Transverse colon (tissue), 4 donors: ENCODE measurements around the gene HEYL. TPM values are rescaled to one million over a fixed set of nuclear protein-coding genes. Genes with fewer than 3 reads are reported as not detected.
A peak's percentile ranks its signal among the peaks of the same experiment; 100 is the strongest.

Experiments
- DNase-seq: peaks from one replicate; pipeline ENCODE4 v3.0.0-alpha.2; 2019
- H3K27ac ChIP-seq, 4 donors: fragments of 200-600 bp; sonication (generic); 2 replicates each; pipeline ENCODE4 v1.5.1; 2016 to 2018; ENCODE audit warnings: inconsistent platforms in 4 of 4
- H3K27me3 ChIP-seq: fragments of 200-600 bp; sonication (generic); 2 replicates; pipeline ENCODE4 v1.5.1; 2017; ENCODE audit warnings: inconsistent platforms
- H3K36me3 ChIP-seq, 4 donors: fragments of 200-600 bp; sonication (generic); 2 replicates each; pipeline ENCODE4 v1.5.1; 2017 to 2019; ENCODE audit warnings: inconsistent platforms in 4 of 4
- H3K4me1 ChIP-seq, 4 donors: fragments of 200-600 bp; sonication (generic); 2 replicates each; pipeline ENCODE4 v1.5.1; 2017 to 2020; ENCODE audit warnings: inconsistent platforms in 4 of 4
- H3K4me3 ChIP-seq, 4 donors: fragments of 200-600 bp; sonication (generic); 1 replicate in 1 of 4; 2 replicates in 3 of 4; pipeline versions ENCODE4 v1.5.1 to v1.6.1; 2017 to 2019; ENCODE audit warnings: inconsistent platforms in 4 of 4
- H3K9me3 ChIP-seq, 2 donors: fragments of 200-600 bp; sonication (generic); 2 replicates each; pipeline ENCODE4 v1.5.1; 2017 to 2019; ENCODE audit warnings: inconsistent platforms in 2 of 2
- EP300 ChIP-seq: sonication (generic); formaldehyde crosslinking; IDR thresholded peaks from one replicate; pipeline ENCODE4 v1.6.1; 2017; ENCODE audit warnings: antibody characterized with exemption, low read depth
- POLR2A ChIP-seq: fragments of 450-650 bp; IDR thresholded peaks from one replicate; pipeline ENCODE4 v1.6.1; 2016; ENCODE audit warnings: antibody characterized with exemption, mild to moderate bottlenecking, moderate library complexity
- POLR2AphosphoS5 ChIP-seq, 3 donors: sonication (generic); formaldehyde crosslinking; IDR thresholded peaks; one replicate each; pipeline ENCODE4 v1.6.1; 2016; ENCODE audit warnings: antibody characterized with exemption in 3 of 3
- WGBS, 2 donors: methylation state at CpG; one replicate each; pipeline ENCODE4 v1.1.5; 2018; ENCODE audit warnings: low coverage in 1 of 2; 5-methylcytosine and 5-hydroxymethylcytosine counted together
- in situ Hi-C, 4 donors: fragments of 200-750 bp; cut with MboI; loops; one replicate each; pipeline versions ENCODE4 v1.15.0 to v1.15.1; 2017; ENCODE audit warnings: low sequenced_read_pairs in 3 of 4, low pct_ligation_motif_present in 1 of 4, low pct_unique_long_range_greater_than_20kb in 1 of 4
- intact Hi-C: fragments of 100-400 bp; cut with DNase I; formaldehyde crosslinking; loops from one replicate; pipeline ENCODE4 v1.15.1; 2023; ENCODE audit warnings: low total_unique reads
- total RNA-seq, 4 donors: library from RNA; depleted of rRNA; stranded (reverse); fragments of >200 nt; gene quantifications; one replicate each; pipeline ENCODE4 v1.1.0, GENCODE V29; 2016
- TF ChIP-seq, protein P1 (sequence below), 5 experiments: fragments of 200-600 bp in 3 of 5; fragments of 450-650 bp in 2 of 5; sonication (generic) in 3 of 5; IDR thresholded peaks; 1 replicate in 2 of 5; 2 replicates in 3 of 5; pipeline ENCODE4 v1.5.1; 2016 to 2017; ENCODE audit warnings: antibody characterized with exemption in 5 of 5, inconsistent platforms in 3 of 5, mild to moderate bottlenecking in 2 of 5, moderate library complexity in 1 of 5

The HEYL gene
- total RNA-seq, 4 donors from 2014 or later: 1.2 to 12.1 (median 2.5) TPM

DNA sequence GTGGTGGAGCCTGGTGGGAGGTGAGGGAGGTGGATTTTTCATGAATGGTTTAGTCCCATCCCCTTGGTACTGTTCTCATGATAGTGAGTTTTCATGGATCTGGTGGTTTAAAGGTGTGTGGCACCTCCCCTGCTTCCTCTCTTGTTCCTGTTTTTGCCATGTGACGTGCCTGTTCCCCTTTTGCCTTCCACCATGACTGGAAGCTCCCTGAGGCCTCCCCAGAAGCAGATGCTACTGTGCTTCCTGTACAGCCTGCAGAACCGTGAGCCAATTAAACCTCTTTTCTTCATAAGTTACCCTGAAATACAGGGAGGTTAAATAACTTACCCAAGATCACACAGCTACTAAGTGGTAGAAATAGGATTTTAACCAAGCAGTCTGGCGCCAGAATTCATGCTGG, 4.3 kb upstream of the HEYL start:
- no peak for DNase-seq
- H3K4me3 ChIP-seq: no peak overlapping the region
- H3K27me3 ChIP-seq: peaks cover 19% of the 10 kb centered on the region
- 75 to 83% methylated on average over 3 of the region's 3 CpGs for WGBS, 2 donors
- TF ChIP-seq EP300 (no peak), POLR2AphosphoS5 (IDR thresholded peaks at IDR 0.05) (no peak), POLR2A (no peak)
- TF ChIP-seq, protein P1, sequence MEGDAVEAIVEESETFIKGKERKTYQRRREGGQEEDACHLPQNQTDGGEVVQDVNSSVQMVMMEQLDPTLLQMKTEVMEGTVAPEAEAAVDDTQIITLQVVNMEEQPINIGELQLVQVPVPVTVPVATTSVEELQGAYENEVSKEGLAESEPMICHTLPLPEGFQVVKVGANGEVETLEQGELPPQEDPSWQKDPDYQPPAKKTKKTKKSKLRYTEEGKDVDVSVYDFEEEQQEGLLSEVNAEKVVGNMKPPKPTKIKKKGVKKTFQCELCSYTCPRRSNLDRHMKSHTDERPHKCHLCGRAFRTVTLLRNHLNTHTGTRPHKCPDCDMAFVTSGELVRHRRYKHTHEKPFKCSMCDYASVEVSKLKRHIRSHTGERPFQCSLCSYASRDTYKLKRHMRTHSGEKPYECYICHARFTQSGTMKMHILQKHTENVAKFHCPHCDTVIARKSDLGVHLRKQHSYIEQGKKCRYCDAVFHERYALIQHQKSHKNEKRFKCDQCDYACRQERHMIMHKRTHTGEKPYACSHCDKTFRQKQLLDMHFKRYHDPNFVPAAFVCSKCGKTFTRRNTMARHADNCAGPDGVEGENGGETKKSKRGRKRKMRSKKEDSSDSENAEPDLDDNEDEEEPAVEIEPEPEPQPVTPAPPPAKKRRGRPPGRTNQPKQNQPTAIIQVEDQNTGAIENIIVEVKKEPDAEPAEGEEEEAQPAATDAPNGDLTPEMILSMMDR (IDR thresholded peaks at IDR 0.05): no peak
- no peak overlapping the region for H3K27ac ChIP-seq
- in situ Hi-C loops (no loop called here), intact Hi-C loops (no loop called here)
- H3K4me1 ChIP-seq: peaks cover 0 to 10% (median 0%) of the 10 kb centered on the region in 4 donors
- H3K9me3 ChIP-seq: no peaks in the 10 kb centered on the region
- H3K36me3 ChIP-seq: no peaks in the 10 kb centered on the region

DNA sequence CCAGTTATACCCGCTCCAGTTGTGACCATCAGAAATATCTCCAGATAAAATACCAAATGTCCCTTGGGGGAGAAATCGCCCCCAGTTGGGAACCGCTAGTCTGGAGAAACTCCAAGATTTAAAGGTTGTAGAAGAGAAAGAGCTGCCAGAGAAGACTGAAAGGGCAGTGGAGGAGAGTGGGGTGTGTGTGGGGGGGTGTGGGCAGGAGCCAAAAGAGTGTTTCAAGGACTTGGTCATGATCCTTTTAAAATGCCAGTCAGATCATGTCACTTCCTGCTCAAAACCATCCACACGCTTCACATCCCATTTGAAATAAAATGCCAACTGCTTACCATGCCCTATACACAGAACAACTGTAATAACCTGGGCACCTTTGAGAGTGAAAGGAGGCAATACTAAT, 3.4 kb upstream of the HEYL start:
- no peaks in the 10 kb centered on the region for H3K36me3 ChIP-seq
- intact Hi-C loops: no loop called here
- no peaks in the 10 kb centered on the region for H3K9me3 ChIP-seq
- no peak overlapping the region for H3K27ac ChIP-seq
- in situ Hi-C loops: no loop called here
- TF ChIP-seq POLR2A: no peak
- no peak for TF ChIP-seq POLR2AphosphoS5 (IDR thresholded peaks at IDR 0.05)
- TF ChIP-seq, protein P1 (IDR thresholded peaks at IDR 0.05): no peak
- TF ChIP-seq EP300: no peak
- peaks cover 24% of the 10 kb centered on the region for H3K27me3 ChIP-seq
- no peak overlapping the region for H3K4me3 ChIP-seq
- H3K4me1 ChIP-seq: peaks cover 0 to 10% (median 0%) of the 10 kb centered on the region in 4 donors
- 81% methylated on average over 4 of the region's 4 CpGs; no CpG with 5 or more reads in 1 of the 2 donors for WGBS, 2 donors
- DNase-seq: no peak

DNA sequence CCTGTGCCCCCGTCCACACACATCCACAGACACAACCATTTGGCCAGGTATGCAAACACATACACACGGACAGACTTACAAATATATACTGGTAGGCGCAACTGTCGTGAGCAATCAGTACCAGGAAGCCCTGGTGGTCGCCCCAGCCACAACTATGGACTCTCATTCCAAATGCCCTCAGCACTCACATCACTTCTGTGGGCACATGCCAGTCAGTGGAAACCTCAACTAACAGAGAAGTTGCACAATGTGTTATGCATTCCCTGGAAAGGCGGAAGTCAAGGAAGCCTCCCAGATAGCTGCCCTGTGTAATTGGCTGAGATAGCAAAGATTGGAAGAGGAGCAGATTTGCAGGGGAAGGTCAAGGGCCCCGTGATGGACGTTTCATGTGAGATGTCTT, 1.4 kb upstream of the HEYL start:
- DNase-seq: no peak
- H3K27ac ChIP-seq: no peak overlapping the region
- no peaks in the 10 kb centered on the region for H3K36me3 ChIP-seq
- H3K4me1 ChIP-seq: peaks cover 0 to 10% (median 0%) of the 10 kb centered on the region in 4 donors
- intact Hi-C loops (no loop called here), in situ Hi-C loops (no loop called here)
- WGBS, 2 donors: 86 to 92% methylated on average over 2 to 8 of the region's 8 CpGs
- H3K9me3 ChIP-seq: no peaks in the 10 kb centered on the region
- no peak overlapping the region for H3K4me3 ChIP-seq
- TF ChIP-seq POLR2A (no peak), POLR2AphosphoS5 (IDR thresholded peaks at IDR 0.05) (no peak), EP300 (no peak)
- TF ChIP-seq, protein P1 (IDR thresholded peaks at IDR 0.05): no peak
- H3K27me3 ChIP-seq: peaks cover 37% of the 10 kb centered on the region

DNA sequence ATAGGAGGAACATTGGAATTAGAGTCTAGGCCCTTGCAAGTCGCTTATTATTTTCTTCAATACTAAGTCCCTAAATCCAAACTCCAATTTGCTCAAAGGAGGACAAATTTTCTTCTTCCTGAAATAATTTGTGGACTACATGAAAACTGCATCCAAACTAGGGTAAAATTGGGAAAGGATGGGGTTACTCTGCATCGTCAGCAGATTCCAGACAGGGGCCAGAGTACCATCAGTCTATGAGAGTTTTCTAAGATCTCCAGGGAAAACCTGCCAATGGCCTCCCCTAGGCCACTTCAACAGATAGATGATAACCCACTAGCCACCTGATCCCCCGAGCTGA, 508 bp downstream of the HEYL start:
- Histone ChIP-seq H3K4me3 (peak overlapping the region; percentile 26 to 54 (median 42)), H3K4me1 (peaks cover 0 to 10% (median 0%) of the 10 kb centered on the region in 4 donors), H3K36me3 (no peaks in the 10 kb centered on the region), H3K27ac (peak overlapping the region in 3 of 4 donors; percentile 66 to 67 (median 66)), H3K27me3 (peaks cover 54% of the 10 kb centered on the region), H3K9me3 (no peaks in the 10 kb centered on the region)
- 59 to 83% methylated on average over 1 to 3 of the region's 3 CpGs for WGBS, 2 donors
- intact Hi-C loops: no loop called here
- no peak for TF ChIP-seq POLR2A
- no peak for TF ChIP-seq EP300
- TF ChIP-seq, protein P1 (IDR thresholded peaks at IDR 0.05): no peak
- TF ChIP-seq POLR2AphosphoS5 (IDR thresholded peaks at IDR 0.05): no peak
- in situ Hi-C loops: no loop called here
- no peak for DNase-seq
